ENCODE measurements around the gene ABHD2. TPM values are rescaled to one million over a fixed set of nuclear protein-coding genes. Genes with fewer than 3 reads are reported as not detected.
"Not testable (repeated sequence)": the region's sequence is repeated elsewhere in the genome, so short reads cannot be mapped to it uniquely, and the experiment has no call there.

Gene ABHD2
- total RNA-seq, 4 donors from 2014 or later = 19.3 to 150 (median 64.5) TPM

GRCh38 chr15:89129816-89130134 is 41.5 kb downstream of the ABHD2 start:
- DNase-seq (no peak), ATAC-seq (no peak)
- Histone ChIP-seq H3K27me3 (no peaks in the 10 kb centered on the region), H3K4me1 (peaks cover 48 to 72% of the 10 kb centered on the region in 2 donors), H3K36me3 (peaks cover 0 to 7% of the 10 kb centered on the region in 2 donors), H3K9me3 (no peaks in the 10 kb centered on the region), H3K27ac (peak overlapping the region; percentile 61 to 81 (median 78)), H3K4me3 (no peak overlapping the region)
- TF ChIP-seq POLR2A (IDR thresholded peaks at IDR 0.05) (no peak), CTCF (IDR thresholded peaks at IDR 0.05 in 4 of 5, conservative IDR thresholded peaks at IDR 0.05 in 1 of 5) (no peak)
- intact Hi-C loops (cut with DNase I; ENCODE audit: low total_unique reads) (loop anchor here (1.0 to 5.0 kb wide), 3 partner anchors 41 to 208 kb away; partner anchors contain the start of gene ABHD2), in situ Hi-C loops (cut with MboI; ENCODE audit: low sequenced_read_pairs in 4 of 4) (no loop called here)

GRCh38 chr15:89130201-89130600 is 41.9 kb downstream of the ABHD2 start:
- ATAC-seq = no peak
- in situ Hi-C loops (cut with MboI; ENCODE audit: low sequenced_read_pairs in 4 of 4) = no loop called here
- H3K27me3 ChIP-seq = no peaks in the 10 kb centered on the region
- intact Hi-C loops (cut with DNase I; ENCODE audit: low total_unique reads) = no loop called here
- H3K36me3 ChIP-seq = peaks cover 0 to 7% of the 10 kb centered on the region in 2 donors
- no peak overlapping the region for H3K4me3 ChIP-seq
- H3K9me3 ChIP-seq = no peaks in the 10 kb centered on the region
- no peak for DNase-seq
- no peak for TF ChIP-seq CTCF (IDR thresholded peaks at IDR 0.05 in 4 of 5, conservative IDR thresholded peaks at IDR 0.05 in 1 of 5)
- peak overlapping the region; percentile 61 to 81 (median 78) for H3K27ac ChIP-seq
- peaks cover 50 to 70% of the 10 kb centered on the region in 2 donors for H3K4me1 ChIP-seq

- H3K27ac ChIP-seq = peak overlapping the region in 3 of 4 donors; percentile 77 to 82 (median 80)
- intact Hi-C loops (cut with DNase I; ENCODE audit: low total_unique reads) = no loop called here
- no peak for TF ChIP-seq POLR2A (IDR thresholded peaks at IDR 0.05)
- no peak for TF ChIP-seq CTCF (IDR thresholded peaks at IDR 0.05 in 4 of 5, conservative IDR thresholded peaks at IDR 0.05 in 1 of 5)
These were observed 43.5 kb downstream of the ABHD2 start for GRCh38 chr15:89131731-89132130.

GRCh38 chr15:89132611-89133507 is 44.6 kb downstream of the ABHD2 start:
- in situ Hi-C loops (cut with MboI; ENCODE audit: low sequenced_read_pairs in 4 of 4) (no loop called here), intact Hi-C loops (cut with DNase I; ENCODE audit: low total_unique reads) (no loop called here)
- Histone ChIP-seq H3K27ac (peak overlapping the region; percentile 68 to 82 (median 78)), H3K4me1 (peaks cover 58 to 69% of the 10 kb centered on the region in 2 donors), H3K36me3 (no peaks in the 10 kb centered on the region), H3K27me3 (no peaks in the 10 kb centered on the region), H3K9me3 (no peaks in the 10 kb centered on the region), H3K4me3 (no peak overlapping the region)
- DNase-seq (peak in 1 of 2 donors; percentile 54), ATAC-seq (peak in 1 of 2 donors; percentile 11)
- TF ChIP-seq CTCF (IDR thresholded peaks at IDR 0.05 in 4 of 5, conservative IDR thresholded peaks at IDR 0.05 in 1 of 5) = no peak
- peak in 1 of 2 donors; percentile 36 for TF ChIP-seq POLR2A (IDR thresholded peaks at IDR 0.05)

More at GRCh38 chr15:89131731-89132130, 43.5 kb downstream of the ABHD2 start:
- ATAC-seq (no peak), DNase-seq (no peak)
- Histone ChIP-seq H3K9me3 (no peaks in the 10 kb centered on the region), H3K4me1 (peaks cover 56 to 69% of the 10 kb centered on the region in 2 donors), H3K4me3 (no peak overlapping the region), H3K27me3 (no peaks in the 10 kb centered on the region), H3K36me3 (no peaks in the 10 kb centered on the region)
- in situ Hi-C loops (cut with MboI; ENCODE audit: low sequenced_read_pairs in 4 of 4) = no loop called here

- peak in 1 of 2 donors; percentile 10 for ATAC-seq
- H3K27ac ChIP-seq = peak overlapping the region; percentile 77 to 88 (median 82)
- H3K36me3 ChIP-seq; H3K4me3 ChIP-seq; in situ Hi-C loops (cut with MboI; ENCODE audit: low sequenced_read_pairs in 4 of 4); H3K27me3 ChIP-seq; DNase-seq; intact Hi-C loops (cut with DNase I; ENCODE audit: low total_unique reads); H3K9me3 ChIP-seq: not testable (repeated sequence)
- H3K4me1 ChIP-seq = peaks cover 64 to 72% of the 10 kb centered on the region in 2 donors
These were observed 47.3 kb downstream of the ABHD2 start for GRCh38 chr15:89135387-89136077.

Measured in gastrocnemius medialis (tissue), 4 donors.